ENCODE measurements around the gene PSMB5.

The PSMB5 gene

GRCh38 chr14:23058654-23059504 is 24.2 kb upstream of the PSMB5 start:
- DNase-seq, result no peak

- DNase-seq, result no peak
Measured at GRCh38 chr14:23057757-23058653, 23.3 kb upstream of the PSMB5 start.

- DNase-seq, result no peak
Measured at GRCh38 chr14:23056956-23057756, 22.5 kb upstream of the PSMB5 start, which contains the start of gene CDH24. TSS of gene CDH24 (minus strand) at chr14:23057520. CDS start at chr14:23055733, 1,787 bp downstream.

GRCh38 chr14:23056145-23056955 is 21.6 kb upstream of the PSMB5 start:
- DNase-seq, result no peak

- no peak for DNase-seq
Measured at GRCh38 chr14:23055621-23056144, 21.0 kb upstream of the PSMB5 start.

GRCh38 chr14:23055147-23055550 is 20.4 kb upstream of the PSMB5 start:
- no peak for DNase-seq

- DNase-seq, result no peak
Measured at GRCh38 chr14:23054000-23054811, 19.5 kb upstream of the PSMB5 start.

- no peak for DNase-seq
Measured at GRCh38 chr14:23053426-23053825, 18.7 kb upstream of the PSMB5 start.

GRCh38 chr14:23052671-23053070 is 18.0 kb upstream of the PSMB5 start:
- DNase-seq, result no peak

GRCh38 chr14:23052182-23052623 is 17.5 kb upstream of the PSMB5 start:
- no peak for DNase-seq

GRCh38 chr14:23051141-23052057 is 16.7 kb upstream of the PSMB5 start:
- DNase-seq, result no peak

- DNase-seq, result no peak
Measured at GRCh38 chr14:23049011-23049410, 14.3 kb upstream of the PSMB5 start.

- no peak for DNase-seq
Measured at GRCh38 chr14:23047751-23048693, 13.3 kb upstream of the PSMB5 start.

GRCh38 chr14:23047034-23047634 is 12.4 kb upstream of the PSMB5 start:
- DNase-seq, result no peak

GRCh38 chr14:23045419-23046357 is 11.0 kb upstream of the PSMB5 start:
- no peak for DNase-seq

- no peak for DNase-seq
Measured at GRCh38 chr14:23044840-23045239, 10.1 kb upstream of the PSMB5 start.

GRCh38 chr14:23043754-23044153 is 9.1 kb upstream of the PSMB5 start:
- DNase-seq, result no peak
